ENCODE measurements around the gene VCL.
A peak's percentile ranks its signal among the peaks of the same experiment; 100 is the strongest.

Gene VCL

GRCh38 chr10:74145133-74145532 lies 147.2 kb downstream of the VCL start:
- TF ChIP-seq GATA2 (IDR thresholded peaks at IDR 0.05; ENCODE audit: low read depth, low read length) (no peak), GATA3 (IDR thresholded peaks at IDR 0.05; ENCODE audit: low read depth, low read length) (no peak)

GRCh38 chr10:74150204-74150989 lies 152.5 kb downstream of the VCL start, which contains the start of gene AP3M1:
AP3M1 (minus strand) TSS chr10:74150828; CDS start chr10:74138379, 12,449 bp downstream.
- TF ChIP-seq GATA3 (IDR thresholded peaks at IDR 0.05; ENCODE audit: low read depth, low read length) = no peak

- TF ChIP-seq GATA3 (IDR thresholded peaks at IDR 0.05; ENCODE audit: low read depth, low read length) (no peak), GATA2 (IDR thresholded peaks at IDR 0.05; ENCODE audit: low read depth, low read length) (peak; percentile 73)
Measured at GRCh38 chr10:74150990-74151878, 153.3 kb downstream of the VCL start, which contains the start of gene ADK. ADK (plus strand) TSS chr10:74151221; CDS start chr10:74151279, 58 bp downstream.

GRCh38 chr10:74151879-74152722 lies 154.2 kb downstream of the VCL start:
- no peak for TF ChIP-seq GATA3 (IDR thresholded peaks at IDR 0.05; ENCODE audit: low read depth, low read length)

GRCh38 chr10:74153123-74153522 lies 155.2 kb downstream of the VCL start:
- no peak for TF ChIP-seq GATA3 (IDR thresholded peaks at IDR 0.05; ENCODE audit: low read depth, low read length)
- TF ChIP-seq GATA2 (IDR thresholded peaks at IDR 0.05; ENCODE audit: low read depth, low read length) = no peak

- no peak for TF ChIP-seq GATA3 (IDR thresholded peaks at IDR 0.05; ENCODE audit: low read depth, low read length)
- TF ChIP-seq GATA2 (IDR thresholded peaks at IDR 0.05; ENCODE audit: low read depth, low read length) = no peak
Measured at GRCh38 chr10:74153676-74154075, 155.8 kb downstream of the VCL start.

GRCh38 chr10:74156919-74157289 lies 159.0 kb downstream of the VCL start:
- TF ChIP-seq GATA3 (IDR thresholded peaks at IDR 0.05; ENCODE audit: low read depth, low read length) = no peak
- no peak for TF ChIP-seq GATA2 (IDR thresholded peaks at IDR 0.05; ENCODE audit: low read depth, low read length)

GRCh38 chr10:74160013-74160412 lies 162.1 kb downstream of the VCL start:
- TF ChIP-seq GATA3 (IDR thresholded peaks at IDR 0.05; ENCODE audit: low read depth, low read length) (no peak), GATA2 (IDR thresholded peaks at IDR 0.05; ENCODE audit: low read depth, low read length) (no peak)

- no peak for TF ChIP-seq GATA3 (IDR thresholded peaks at IDR 0.05; ENCODE audit: low read depth, low read length)
- TF ChIP-seq GATA2 (IDR thresholded peaks at IDR 0.05; ENCODE audit: low read depth, low read length) = no peak
Measured at GRCh38 chr10:74163319-74164068, 165.6 kb downstream of the VCL start.

GRCh38 chr10:74164716-74165529 lies 167.0 kb downstream of the VCL start:
- TF ChIP-seq GATA3 (IDR thresholded peaks at IDR 0.05; ENCODE audit: low read depth, low read length) (no peak), GATA2 (IDR thresholded peaks at IDR 0.05; ENCODE audit: low read depth, low read length) (no peak)

GRCh38 chr10:74165530-74165901 lies 167.6 kb downstream of the VCL start:
- TF ChIP-seq GATA2 (IDR thresholded peaks at IDR 0.05; ENCODE audit: low read depth, low read length) (no peak), GATA3 (IDR thresholded peaks at IDR 0.05; ENCODE audit: low read depth, low read length) (no peak)

GRCh38 chr10:74167443-74167842 lies 169.5 kb downstream of the VCL start:
- no peak for TF ChIP-seq GATA3 (IDR thresholded peaks at IDR 0.05; ENCODE audit: low read depth, low read length)
- no peak for TF ChIP-seq GATA2 (IDR thresholded peaks at IDR 0.05; ENCODE audit: low read depth, low read length)

Data from SH-SY5Y (cell line).